GM23248 (cell line): ENCODE results near the gene NOVA2. TPM values are rescaled to one million over a fixed set of nuclear protein-coding genes. Genes with fewer than 3 reads are reported as not detected.

Experiments
- DNase-seq: peaks from one replicate; pipeline ENCODE4 v3.0.0-alpha.2; 2015
- H2AFZ ChIP-seq: fragments of 200-600 bp; sonication (generic); 2 replicates; pipeline ENCODE4 v1.6.1; 2016; ENCODE audit warnings: antibody characterized with exemption
- H3F3A ChIP-seq: fragments of 200-600 bp; sonication (generic); 2 replicates; pipeline ENCODE4 v1.6.1; 2016; ENCODE audit warnings: mild to moderate bottlenecking, antibody characterized with exemption, mixed run types; ENCODE audit not compliant: insufficient read depth
- H3K27ac ChIP-seq: fragments of 200-600 bp; sonication (generic); 2 replicates; pipeline ENCODE4 v1.5.1; 2016; ENCODE audit warnings: mild to moderate bottlenecking
- H3K27me3 ChIP-seq: fragments of 200-600 bp; sonication (generic); replicated peaks from 2 replicates; pipeline ENCODE4 v1.6.1; 2016; ENCODE audit warnings: mild to moderate bottlenecking; ENCODE audit not compliant: insufficient read depth
- H3K36me3 ChIP-seq: fragments of 200-600 bp; sonication (generic); 2 replicates; pipeline ENCODE4 v1.6.1; 2016; ENCODE audit warnings: low read depth, mild to moderate bottlenecking
- H3K4me1 ChIP-seq: fragments of 200-600 bp; sonication (generic); 2 replicates; pipeline ENCODE4 v1.6.1; 2016; ENCODE audit warnings: mild to moderate bottlenecking; ENCODE audit not compliant: insufficient read depth
- H3K4me2 ChIP-seq: fragments of 200-600 bp; sonication (generic); one replicate; pipeline ENCODE4 v1.6.1; 2016; ENCODE audit warnings: mild to moderate bottlenecking; ENCODE audit not compliant: unreplicated experiment
- H3K4me3 ChIP-seq: fragments of 200-600 bp; sonication (generic); 2 replicates; pipeline ENCODE4 v1.5.1; 2016; ENCODE audit warnings: mild to moderate bottlenecking
- H3K79me2 ChIP-seq: fragments of 200-600 bp; sonication (generic); 2 replicates; pipeline ENCODE4 v1.6.1; 2016; ENCODE audit warnings: mild to moderate bottlenecking; ENCODE audit not compliant: insufficient read depth
- H3K9ac ChIP-seq: fragments of 200-600 bp; sonication (generic); 2 replicates; pipeline ENCODE4 v1.6.1; 2016; ENCODE audit warnings: mild to moderate bottlenecking
- H3K9me2 ChIP-seq: fragments of 200-600 bp; sonication (generic); 2 replicates; pipeline ENCODE4 v1.6.1; 2016; ENCODE audit warnings: mixed run types, mild to moderate bottlenecking, moderate library complexity; ENCODE audit not compliant: insufficient read depth
- H3K9me3 ChIP-seq: fragments of 200-600 bp; sonication (generic); one replicate; pipeline ENCODE4 v1.6.1; 2017; ENCODE audit warnings: low read depth
- H4K20me1 ChIP-seq: fragments of 200-600 bp; sonication (generic); 2 replicates; pipeline ENCODE4 v1.6.0; 2016; ENCODE audit not compliant: insufficient read depth
- EZH2 ChIP-seq: fragments of 200-600 bp; sonication (generic); IDR thresholded peaks from 2 replicates; pipeline ENCODE4 v1.6.1; 2018; ENCODE audit warnings: antibody characterized with exemption, mild to moderate bottlenecking; ENCODE audit not compliant: insufficient read depth, poor library complexity, severe bottlenecking
- EZH2phosphoT487 ChIP-seq: fragments of 200-600 bp; sonication (generic); IDR thresholded peaks from 2 replicates; pipeline ENCODE4 v1.6.1; 2018; ENCODE audit warnings: antibody characterized with exemption, moderate library complexity, mild to moderate bottlenecking, low read depth; ENCODE audit not compliant: insufficient read depth
- WGBS, 2 experiments: methylation state at CpG; one replicate each; pipeline ENCODE4 v1.1.6; 2015 to 2017; ENCODE audit warnings: low lambda C conversion rate in 2 of 2, low coverage in 1 of 2; ENCODE audit errors: missing lambda C conversion rate in 2 of 2; 5-methylcytosine and 5-hydroxymethylcytosine counted together
- in situ Hi-C: fragments of 300-500 bp; cut with MboI; formaldehyde crosslinking; loops from 2 replicates; pipeline ENCODE4 v1.15.0; 2020
- polyA plus RNA-seq: library from polyadenylated mRNA; unstranded; fragments of >200 nt; fragmentation: Nextera tagmentation; extraction: Ambion mirVana; gene quantifications from 2 replicates; pipeline ENCODE4 v1.2.1, GENCODE V29; 2016
- total RNA-seq: library from RNA; depleted of rRNA; stranded (reverse); fragments of >200 nt; shearing (Covaris generic); gene quantifications from 2 replicates; pipeline ENCODE4 v1.2.3, GENCODE V29; 2014

The NOVA2 gene
- total and polyA plus RNA-seq, 2 experiments from 2014 or later, result not detected

DNA sequence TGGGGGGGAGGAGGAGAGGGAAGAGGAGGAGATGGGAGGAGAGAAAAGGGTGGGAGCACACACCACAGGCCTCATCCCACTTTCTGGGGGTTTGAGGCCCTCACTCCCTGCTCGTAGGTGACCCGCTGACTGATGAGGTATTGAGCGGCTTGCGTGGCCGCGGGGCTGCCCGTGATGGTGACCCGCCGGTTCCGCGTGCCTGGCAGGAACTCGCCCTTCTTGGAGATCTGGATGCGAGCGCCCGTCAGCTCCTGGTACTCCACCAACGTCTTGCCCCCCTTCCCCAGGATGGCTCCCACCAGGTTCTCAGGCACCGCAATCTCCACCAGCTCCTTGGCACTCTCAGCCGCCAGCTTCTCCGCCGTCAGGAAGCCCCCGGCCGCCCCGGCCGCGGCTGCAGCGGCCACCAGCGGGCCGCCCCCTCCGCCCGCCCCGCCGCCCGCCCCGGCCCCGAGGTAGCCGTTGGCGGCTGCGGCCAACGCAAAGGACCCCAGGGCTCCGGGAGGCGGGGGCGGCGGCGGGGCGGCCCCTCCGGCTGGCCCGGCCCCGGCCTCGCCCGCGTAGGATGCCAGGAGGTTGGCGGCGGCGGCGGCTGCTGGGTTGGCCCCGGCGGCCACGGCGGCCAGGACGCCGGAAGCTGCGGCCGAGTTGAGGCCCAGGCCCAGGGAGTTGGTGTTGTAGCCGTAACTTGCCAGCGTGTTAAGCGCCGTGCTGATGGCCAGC is 33.7 kb downstream of the NOVA2 start:
- Histone ChIP-seq H3K36me3 (no peaks in the 10 kb centered on the region), H3K27me3 (peaks cover 34% of the 10 kb centered on the region), H4K20me1 (no peaks in the 10 kb centered on the region), H3K27ac (no peak overlapping the region), H3K9ac (no peak overlapping the region), H3K79me2 (no peaks in the 10 kb centered on the region), H2AFZ (no peak overlapping the region), H3K4me1 (no peaks in the 10 kb centered on the region), H3F3A (no peaks in the 10 kb centered on the region), H3K9me3 (no peaks in the 10 kb centered on the region), H3K4me2 (no peak overlapping the region), H3K4me3 (no peak overlapping the region), H3K9me2 (no peaks in the 10 kb centered on the region)
- 12 to 24% methylated on average over 15 to 50 of the region's 67 CpGs for WGBS, 2 experiments
- in situ Hi-C loops, result no loop called here
- peak; percentile 25 for DNase-seq
- TF ChIP-seq EZH2phosphoT487 (no peak), EZH2 (no peak)

DNA sequence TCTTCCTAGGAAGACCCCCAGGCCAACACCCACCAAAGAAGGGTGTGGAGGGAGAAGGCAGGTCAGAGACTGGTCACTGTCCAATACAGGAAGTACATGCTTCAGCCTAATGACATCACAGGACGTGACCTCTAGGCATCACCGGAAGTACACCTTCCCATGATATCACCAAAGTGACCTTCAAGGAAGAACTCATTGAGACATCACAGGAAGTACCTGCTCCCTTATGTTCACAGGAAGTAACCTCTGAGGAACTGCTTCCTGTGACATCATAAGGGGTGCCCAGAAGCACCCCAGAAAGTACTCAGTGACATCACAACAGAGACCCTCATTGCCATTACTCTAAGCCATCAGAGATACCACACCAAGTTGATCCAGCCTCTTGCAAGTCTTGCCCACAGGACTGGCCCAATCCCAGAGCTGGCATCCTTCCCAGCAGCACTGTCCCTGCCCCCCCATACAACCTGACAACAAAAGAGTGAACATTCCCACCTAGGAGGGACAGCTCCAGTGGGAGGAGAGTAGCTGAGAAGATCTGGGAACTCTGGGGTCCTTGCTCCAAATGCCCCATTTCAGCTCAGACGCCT is 34.8 kb downstream of the NOVA2 start:
- Histone ChIP-seq H3K27me3 (peaks cover 25% of the 10 kb centered on the region), H2AFZ (no peak overlapping the region)
- WGBS, 2 experiments, result 89 to 92% methylated on average over 3 of the region's 3 CpGs

DNA sequence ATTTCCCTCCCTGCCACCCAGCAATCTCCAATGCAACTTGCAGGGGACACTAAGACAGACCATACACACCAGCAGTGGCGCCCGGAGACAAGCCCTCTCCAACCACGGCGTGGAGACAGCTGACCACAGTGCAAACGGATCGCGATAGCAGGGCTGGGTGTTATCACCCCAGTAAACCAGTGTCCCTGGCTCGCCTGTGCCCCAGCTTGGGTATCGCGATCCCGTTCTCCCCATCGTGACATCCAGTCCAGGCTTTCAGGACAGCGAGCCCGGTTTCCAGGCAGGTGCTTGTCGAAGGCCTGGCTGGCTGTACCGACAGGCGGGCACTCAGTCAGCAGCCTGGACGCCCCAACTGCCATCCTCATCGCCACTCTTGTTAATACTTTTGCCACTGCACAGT is 38.4 kb downstream of the NOVA2 start:
- Histone ChIP-seq H3F3A (no peaks in the 10 kb centered on the region), H3K36me3 (no peaks in the 10 kb centered on the region), H3K4me2 (no peak overlapping the region), H3K9ac (no peak overlapping the region), H2AFZ (no peak overlapping the region), H3K9me2 (no peaks in the 10 kb centered on the region), H3K27ac (no peak overlapping the region), H3K4me3 (no peak overlapping the region), H3K4me1 (no peaks in the 10 kb centered on the region), H3K79me2 (no peaks in the 10 kb centered on the region), H4K20me1 (no peaks in the 10 kb centered on the region), H3K27me3 (peaks cover 25% of the 10 kb centered on the region), H3K9me3 (no peaks in the 10 kb centered on the region)
- whole genome bisulfite sequencing, 2 experiments, result 52 to 61% methylated on average over 19 of the region's 19 CpGs
- no peak for DNase-seq
- no peak for TF ChIP-seq EZH2phosphoT487
- no peak for TF ChIP-seq EZH2
- in situ Hi-C loops, result no loop called here

More for the DNA sequence above, 34.8 kb downstream of the NOVA2 start:
- no peaks in the 10 kb centered on the region for H4K20me1 ChIP-seq
- no peak overlapping the region for H3K27ac ChIP-seq
- no peaks in the 10 kb centered on the region for H3F3A ChIP-seq
- H3K9me2 ChIP-seq, result no peaks in the 10 kb centered on the region
- no peak for DNase-seq
- H3K9me3 ChIP-seq, result no peaks in the 10 kb centered on the region
- no peak overlapping the region for H3K4me2 ChIP-seq
- in situ Hi-C loops, result no loop called here
- H3K4me1 ChIP-seq, result no peaks in the 10 kb centered on the region
- H3K36me3 ChIP-seq, result no peaks in the 10 kb centered on the region
- TF ChIP-seq EZH2, result no peak
- no peak for TF ChIP-seq EZH2phosphoT487
- H3K9ac ChIP-seq, result no peak overlapping the region
- no peak overlapping the region for H3K4me3 ChIP-seq
- no peaks in the 10 kb centered on the region for H3K79me2 ChIP-seq

DNA sequence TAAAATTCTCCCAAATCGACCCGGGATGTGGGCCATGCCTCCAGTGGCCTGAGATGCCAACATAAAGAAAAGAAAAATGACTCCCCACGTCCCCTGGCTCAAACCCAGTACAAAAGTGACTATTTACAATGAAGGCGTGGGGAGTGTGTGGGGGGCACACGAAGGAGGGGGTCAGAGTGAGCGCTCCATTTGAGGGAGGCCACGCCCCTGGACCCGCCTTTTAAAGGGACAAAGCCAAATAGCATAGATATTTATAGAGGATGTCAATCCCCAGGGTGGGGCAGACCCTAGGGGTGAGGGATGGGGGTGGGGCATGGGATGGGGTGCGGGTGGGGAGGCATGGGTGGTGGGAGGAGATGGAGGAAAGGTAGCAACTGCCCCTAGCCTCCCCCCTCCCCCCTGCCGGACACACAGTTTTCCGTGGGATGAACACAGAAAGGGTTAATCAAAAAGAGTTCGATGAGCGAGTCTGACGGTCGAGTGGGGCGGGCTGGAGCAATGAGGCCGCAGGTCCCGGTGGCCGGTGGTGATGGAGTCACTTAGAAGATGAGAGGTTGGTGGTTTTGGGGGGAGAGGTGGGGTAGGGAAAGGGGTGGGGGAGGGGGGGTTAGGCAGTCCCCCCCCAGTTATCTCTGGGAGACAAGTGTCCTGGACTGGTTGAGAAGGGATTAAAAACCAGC is 39.0 kb downstream of the NOVA2 start:
- H3K36me3 ChIP-seq, result no peaks in the 10 kb centered on the region
- no peaks in the 10 kb centered on the region for H3K4me1 ChIP-seq
- H4K20me1 ChIP-seq, result no peaks in the 10 kb centered on the region
- no peaks in the 10 kb centered on the region for H3F3A ChIP-seq
- no peak for DNase-seq
- no peaks in the 10 kb centered on the region for H3K9me2 ChIP-seq
- 13 to 16% methylated on average over 14 to 19 of the region's 19 CpGs for WGBS, 2 experiments
- TF ChIP-seq EZH2phosphoT487 (no peak), EZH2 (no peak)
- H2AFZ ChIP-seq, result no peak overlapping the region
- H3K79me2 ChIP-seq, result no peaks in the 10 kb centered on the region
- peaks cover 25% of the 10 kb centered on the region for H3K27me3 ChIP-seq
- H3K9me3 ChIP-seq, result no peaks in the 10 kb centered on the region
- in situ Hi-C loops, result no loop called here
- no peak overlapping the region for H3K27ac ChIP-seq
- H3K4me2 ChIP-seq, result no peak overlapping the region
- H3K9ac ChIP-seq, result no peak overlapping the region
- no peak overlapping the region for H3K4me3 ChIP-seq
